Subcutaneous adipose tissue (tissue), 4 donors: ENCODE results near the gene DUT. TPM values are rescaled to one million over a fixed set of nuclear protein-coding genes. Genes with fewer than 3 reads are reported as not detected.

Source experiments
- total RNA-seq, 4 donors: library from RNA; depleted of rRNA; stranded (reverse); fragments of >200 nt; gene quantifications; one replicate each; pipeline ENCODE4 v1.1.0, GENCODE V29; 2016
- TF ChIP-seq, protein P1 (sequence below): fragments of 450-650 bp; IDR thresholded peaks from one replicate; pipeline ENCODE4 v1.5.1; 2016; ENCODE audit warnings: low read depth, mild to moderate bottlenecking, control low read depth, antibody characterized with exemption, moderate library complexity

The DUT gene
- total RNA-seq: 100 to 1,000 TPM in 1 of 4 donors, 10 to 100 TPM in 3; 87.6 to 144 (median 93.1) TPM

DNA sequence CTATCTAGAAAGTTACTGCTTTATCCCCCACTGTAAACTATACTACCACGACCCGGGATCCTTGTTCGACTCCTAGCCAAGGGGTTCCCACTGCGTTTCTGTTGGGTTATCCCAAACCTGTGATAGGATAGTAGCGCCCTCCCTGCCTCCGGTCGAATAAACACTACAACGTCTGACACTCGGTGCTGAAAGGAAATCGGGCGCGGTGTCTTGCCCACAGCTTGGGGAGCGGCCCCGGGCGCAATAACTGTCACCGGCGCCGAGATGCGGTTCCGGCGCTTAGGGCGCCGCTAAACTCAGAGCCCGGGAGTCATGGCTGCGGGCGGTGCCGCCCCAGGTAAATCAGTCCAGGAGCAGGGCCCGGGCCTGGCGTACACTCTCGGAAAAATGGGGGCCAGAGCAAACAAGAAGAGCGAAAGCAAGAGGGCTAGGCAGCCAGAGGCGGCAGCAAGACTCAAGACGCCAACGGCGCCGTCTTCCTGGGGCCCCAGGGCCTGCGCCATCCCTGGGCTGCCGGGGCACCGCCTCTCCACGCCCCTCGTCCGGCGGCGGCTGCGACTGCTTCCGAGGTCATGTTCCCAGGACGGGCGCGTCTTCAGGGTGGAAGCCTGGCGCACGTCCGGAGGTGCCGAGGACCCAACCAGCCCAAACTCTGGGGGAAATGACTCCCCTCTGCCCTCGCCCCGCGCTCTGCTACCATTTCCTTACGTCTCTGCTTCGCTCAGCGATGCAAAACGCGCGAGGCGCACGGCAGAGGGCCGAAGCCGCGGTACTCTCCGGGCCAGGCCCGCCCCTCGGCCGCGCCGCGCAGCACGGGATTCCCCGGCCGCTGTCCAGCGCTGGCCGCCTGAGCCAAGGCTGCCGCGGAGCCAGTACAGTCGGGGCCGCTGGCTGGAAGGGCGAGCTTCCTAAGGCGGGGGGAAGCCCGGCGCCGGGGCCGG lies at the start of gene DUT:
Gene DUT (plus strand): TSS at position 575 of the 941 bp plus-strand sequence. CDS start 87 bp downstream, at position 662.
- TF ChIP-seq, protein P1, sequence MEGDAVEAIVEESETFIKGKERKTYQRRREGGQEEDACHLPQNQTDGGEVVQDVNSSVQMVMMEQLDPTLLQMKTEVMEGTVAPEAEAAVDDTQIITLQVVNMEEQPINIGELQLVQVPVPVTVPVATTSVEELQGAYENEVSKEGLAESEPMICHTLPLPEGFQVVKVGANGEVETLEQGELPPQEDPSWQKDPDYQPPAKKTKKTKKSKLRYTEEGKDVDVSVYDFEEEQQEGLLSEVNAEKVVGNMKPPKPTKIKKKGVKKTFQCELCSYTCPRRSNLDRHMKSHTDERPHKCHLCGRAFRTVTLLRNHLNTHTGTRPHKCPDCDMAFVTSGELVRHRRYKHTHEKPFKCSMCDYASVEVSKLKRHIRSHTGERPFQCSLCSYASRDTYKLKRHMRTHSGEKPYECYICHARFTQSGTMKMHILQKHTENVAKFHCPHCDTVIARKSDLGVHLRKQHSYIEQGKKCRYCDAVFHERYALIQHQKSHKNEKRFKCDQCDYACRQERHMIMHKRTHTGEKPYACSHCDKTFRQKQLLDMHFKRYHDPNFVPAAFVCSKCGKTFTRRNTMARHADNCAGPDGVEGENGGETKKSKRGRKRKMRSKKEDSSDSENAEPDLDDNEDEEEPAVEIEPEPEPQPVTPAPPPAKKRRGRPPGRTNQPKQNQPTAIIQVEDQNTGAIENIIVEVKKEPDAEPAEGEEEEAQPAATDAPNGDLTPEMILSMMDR: no peak

DNA sequence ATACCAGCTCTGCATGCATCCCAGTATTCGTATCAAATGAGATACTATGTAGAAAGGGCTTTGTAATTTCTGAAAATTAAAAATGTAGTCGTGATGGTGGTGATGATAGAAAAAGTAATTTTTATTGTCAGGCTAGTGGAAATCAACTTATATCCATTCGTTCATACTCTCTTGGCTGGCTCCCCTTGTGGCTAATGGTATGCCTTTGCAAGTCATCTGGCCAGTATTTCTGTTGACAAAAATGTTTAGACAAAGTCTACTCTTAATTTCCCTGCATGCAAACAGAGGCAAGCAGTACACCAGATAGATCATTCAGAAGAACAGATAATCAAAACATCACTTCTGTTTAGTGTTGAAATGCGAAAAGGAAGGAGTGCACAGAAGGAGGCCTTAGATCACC lies 49.6 kb upstream of the DUT start:
- TF ChIP-seq, protein P1: no peak

DNA sequence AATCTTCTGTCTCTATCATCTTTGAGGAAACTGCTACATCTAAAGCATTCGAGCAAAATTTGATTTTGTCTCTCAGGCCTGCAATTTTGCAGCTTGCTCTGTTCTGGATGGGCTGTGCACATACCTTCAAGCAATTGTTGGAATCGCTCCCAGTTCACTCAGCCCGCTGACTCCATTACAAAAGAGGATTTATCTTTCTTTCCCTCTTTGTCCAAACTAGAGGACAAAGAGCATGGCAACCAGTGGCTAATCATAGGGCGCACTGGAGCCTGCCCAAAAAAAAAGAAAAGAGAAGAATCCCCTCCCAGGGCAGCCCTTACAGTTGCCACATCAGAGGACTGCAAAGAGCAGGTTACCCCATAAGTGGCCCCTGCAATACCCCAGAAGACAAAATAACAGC lies 49.0 kb upstream of the DUT start:
- TF ChIP-seq, protein P1: no peak

DNA sequence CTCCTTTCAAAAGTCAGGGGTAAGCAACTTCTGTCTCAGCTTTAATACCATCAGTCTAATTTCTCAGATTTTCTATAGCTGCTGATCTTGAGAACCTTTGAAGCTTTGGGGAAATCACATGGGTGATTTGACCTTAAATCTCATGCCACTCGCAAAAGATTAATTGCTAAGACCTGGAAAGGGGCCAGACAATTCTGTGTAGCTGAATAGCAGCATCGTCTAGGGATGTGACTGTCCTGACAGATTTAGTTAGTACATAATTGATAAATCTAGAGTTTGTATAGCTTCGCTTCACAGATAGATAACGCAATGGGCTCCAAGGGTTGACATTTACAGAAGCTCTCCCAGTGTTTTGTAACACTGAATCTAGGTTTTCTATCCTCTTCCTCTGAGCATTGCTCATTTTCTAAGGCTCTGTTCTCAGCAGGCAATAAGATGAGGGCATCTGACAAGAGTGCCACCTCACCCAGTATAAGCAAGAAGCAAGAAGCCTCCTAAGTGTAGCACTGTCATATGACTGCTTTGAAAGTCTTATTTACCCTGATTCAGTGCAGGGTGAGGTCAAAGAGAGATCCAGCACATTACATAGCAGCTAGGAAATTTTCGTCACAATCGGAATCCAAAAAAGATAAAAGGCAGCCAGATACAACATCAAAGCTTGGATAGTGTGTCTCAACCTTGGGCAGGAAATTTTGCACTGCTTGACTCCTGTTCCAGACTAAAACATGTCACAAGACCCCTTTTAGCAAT lies 47.7 kb upstream of the DUT start:
- TF ChIP-seq, protein P1: no peak

DNA sequence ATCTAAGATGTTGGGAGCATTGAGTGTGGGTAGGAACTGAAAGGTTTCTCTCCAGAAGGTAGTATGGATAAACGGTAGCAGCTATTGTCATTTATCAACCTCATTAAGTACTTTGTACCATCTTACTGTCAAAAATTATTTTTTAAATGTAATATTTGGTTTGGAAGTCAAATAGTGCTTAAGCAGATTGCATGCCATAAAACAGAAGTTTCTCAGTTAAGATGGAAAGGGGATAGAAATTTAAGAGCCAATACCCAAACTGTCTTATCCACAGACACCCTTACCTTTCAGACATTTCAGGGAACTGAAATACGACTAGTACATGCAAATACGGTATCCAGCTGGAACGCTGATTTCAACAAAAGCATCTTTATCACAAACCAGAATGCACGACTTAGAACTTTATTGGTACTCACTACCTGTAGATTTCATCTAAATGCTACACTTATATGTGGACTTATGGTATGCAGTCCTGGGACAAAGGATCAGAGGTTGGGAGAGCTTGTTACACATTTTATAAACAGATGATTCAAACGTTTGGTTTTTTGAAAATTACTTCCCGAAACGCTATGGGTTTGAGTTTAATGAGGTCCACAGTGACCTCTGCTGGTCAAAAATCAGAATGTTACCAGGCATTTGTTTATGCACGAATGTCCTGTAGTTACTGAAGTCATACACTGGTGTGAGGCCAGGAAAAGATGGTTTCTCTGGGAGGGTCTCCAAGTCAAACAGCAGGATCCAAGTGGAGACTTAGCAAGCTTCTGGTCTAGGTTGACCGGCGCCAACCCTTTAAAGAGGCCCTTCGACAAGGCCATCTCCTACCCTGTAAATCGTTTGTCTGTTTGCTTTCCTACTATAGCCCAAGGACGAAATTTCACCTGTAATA lies 45.7 kb upstream of the DUT start:
- TF ChIP-seq, protein P1: no peak

DNA sequence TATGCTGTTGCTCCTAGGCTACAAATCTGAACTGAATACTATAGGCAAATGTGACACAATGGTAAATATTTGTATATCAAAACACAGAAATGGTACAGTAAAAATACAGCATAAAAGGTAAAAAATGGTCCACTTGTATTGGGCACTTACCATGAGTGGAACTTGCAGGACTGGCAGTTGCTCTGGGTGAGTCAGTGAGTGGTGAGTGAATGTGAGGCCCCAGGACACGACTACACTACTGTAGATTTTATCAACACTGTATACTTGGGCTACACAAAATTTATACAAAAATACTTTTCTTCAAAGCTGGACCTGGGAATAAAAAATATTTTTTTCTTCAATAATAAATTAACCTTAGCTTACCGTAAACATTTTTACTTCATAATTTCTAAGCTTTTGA lies 41.6 kb upstream of the DUT start:
- TF ChIP-seq, protein P1: no peak
